H1 (cell line): Measurements from ENCODE around the gene ARHGAP32. TPM values are rescaled to one million over a fixed set of nuclear protein-coding genes. Genes with fewer than 3 reads are reported as not detected.

ENCODE experiments used
- CTCF ChIA-PET: fragments of 300-600 bp; sonication (Branson Sonifier 250); formaldehyde crosslinking; loops from one replicate; lab custom pipeline; 2021; ENCODE audit not compliant: partially characterized antibody; lab: Charles Lee
- POLR2A ChIA-PET: fragments of 300-600 bp; sonication (Branson Sonifier 250); formaldehyde crosslinking; loops from one replicate; lab custom pipeline; 2021; ENCODE audit warnings: inconsistent platforms; ENCODE audit not compliant: partially characterized antibody; lab: Charles Lee
- DNase-seq, 2 experiments: peaks; one replicate each; pipeline versions ENCODE4 v3.0.0 to v3.0.0-alpha.2; 2010 to 2022; ENCODE audit warnings: low spot score in 2 of 2, low read depth in 1 of 2, mixed read lengths in 1 of 2
- FAIRE-seq: peaks from 2 replicates; lab custom pipeline; 2011; peaks lifted over from hg19 to GRCh38; lab: Jason Lieb, UNC
- H2AFZ ChIP-seq: 2 replicates; pipeline ENCODE4 v1.8.1; 2012; ENCODE audit warnings: low read length, inconsistent platforms
- H2AK5ac ChIP-seq: 2 replicates; pipeline ENCODE4 v1.6.1; 2013; ENCODE audit warnings: low read depth, low read length
- H2BK120ac ChIP-seq: replicated peaks from 2 replicates; pipeline ENCODE3; 2013; ENCODE audit warnings: low read depth, low read length, inconsistent platforms
- H2BK12ac ChIP-seq: 2 replicates; pipeline ENCODE4 v1.6.1; 2013; ENCODE audit warnings: low read depth, low read length
- H2BK15ac ChIP-seq: 2 replicates; pipeline ENCODE4 v1.6.1; 2013; ENCODE audit warnings: low read length
- H2BK20ac ChIP-seq: 2 replicates; pipeline ENCODE4 v1.6.1; 2013; ENCODE audit warnings: low read length
- H2BK5ac ChIP-seq: 2 replicates; pipeline ENCODE4 v1.6.1; 2013; ENCODE audit warnings: low read depth, low read length
- H3K14ac ChIP-seq: 2 replicates; pipeline ENCODE4 v1.6.1; 2013; ENCODE audit warnings: inconsistent platforms; ENCODE audit not compliant: insufficient read length
- H3K18ac ChIP-seq: 2 replicates; pipeline ENCODE4 v1.6.1; 2013; ENCODE audit warnings: low read length; ENCODE audit errors: extremely low read depth
- H3K23ac ChIP-seq: 2 replicates; pipeline ENCODE4 v1.6.1; 2013; ENCODE audit warnings: inconsistent platforms; ENCODE audit not compliant: insufficient read length
- H3K23me2 ChIP-seq: 2 replicates; pipeline ENCODE4 v1.6.1; 2013; ENCODE audit warnings: low read depth, low read length
- H3K27ac ChIP-seq: 2 replicates; pipeline ENCODE4 v1.6.1; 2011; ENCODE audit warnings: low read depth, low read length, inconsistent platforms
- H3K27me3 ChIP-seq, 4 experiments: replicated peaks in 1 of 4; 1 replicate in 1 of 4; 2 replicates in 3 of 4; pipeline versions ENCODE4 v1.6.1 to v1.8.1; 2011 to 2013; ENCODE audit warnings: low read length in 3 of 4, mild to moderate bottlenecking in 3 of 4, inconsistent platforms in 2 of 4, mixed read lengths in 2 of 4, moderate library complexity in 1 of 4; ENCODE audit not compliant: control insufficient read depth in 3 of 4, insufficient read depth in 3 of 4; ENCODE audit errors: extremely low read depth in 1 of 4
- H3K36me3 ChIP-seq, 4 experiments: 2 replicates each; pipeline versions ENCODE4 v1.6.1 to v1.8.1; 2011 to 2013; ENCODE audit warnings: mild to moderate bottlenecking in 4 of 4, low read length in 3 of 4, moderate library complexity in 2 of 4, control low read depth in 1 of 4, inconsistent platforms in 1 of 4; ENCODE audit not compliant: insufficient read depth in 4 of 4, control insufficient read depth in 2 of 4
- H3K4ac ChIP-seq: replicated peaks from 2 replicates; pipeline ENCODE3; 2013; ENCODE audit warnings: low read length, low read depth, mixed read lengths, inconsistent platforms; ENCODE audit not compliant: insufficient read length
- H3K4me1 ChIP-seq, 4 experiments: replicated peaks in 1 of 4; 1 replicate in 1 of 4; 2 replicates in 3 of 4; pipeline versions ENCODE4 v1.6.1 to v1.8.1; 2011 to 2013; ENCODE audit warnings: low read length in 3 of 4, inconsistent platforms in 2 of 4, mixed read lengths in 1 of 4; ENCODE audit not compliant: insufficient read depth in 4 of 4, control insufficient read depth in 3 of 4
- H3K4me2 ChIP-seq, 2 experiments: 2 replicates each; pipeline versions ENCODE4 v1.6.1 to v1.8.1; 2011 to 2013; ENCODE audit warnings: low read depth in 2 of 2, low read length in 2 of 2, control low read depth in 1 of 2, inconsistent platforms in 1 of 2, mild to moderate bottlenecking in 1 of 2; ENCODE audit not compliant: insufficient read depth in 1 of 2
- H3K4me3 ChIP-seq, 4 experiments: fragments of 200-600, 300-600 bp in 1 of 4; sonication (generic), shearing (Covaris generic), sonication (Bioruptor Twin) in 1 of 4; 2 replicates each; pipeline versions ENCODE4 v1.5.1 to v1.8.1; 2011 to 2016; ENCODE audit warnings: low read length in 4 of 4, low read depth in 3 of 4, control low read depth in 2 of 4, inconsistent platforms in 2 of 4, mild to moderate bottlenecking in 2 of 4, mixed read lengths in 1 of 4, moderate library complexity in 1 of 4; ENCODE audit not compliant: insufficient read depth in 2 of 4; ENCODE audit errors: extremely low read depth in 1 of 4
- H3K56ac ChIP-seq: replicated peaks from 2 replicates; pipeline ENCODE3; 2013; ENCODE audit warnings: low read depth, mild to moderate bottlenecking, mixed read lengths, low read length, inconsistent platforms; ENCODE audit not compliant: insufficient read length
- H3K79me1 ChIP-seq: 2 replicates; pipeline ENCODE4 v1.6.1; 2013; ENCODE audit warnings: low read depth, low read length, control low read depth
- H3K79me2 ChIP-seq, 2 experiments: 2 replicates each; pipeline versions ENCODE4 v1.6.1 to v1.8.1; 2012 to 2013; ENCODE audit warnings: low read length in 2 of 2, mild to moderate bottlenecking in 2 of 2, inconsistent platforms in 1 of 2; ENCODE audit not compliant: insufficient read depth in 2 of 2, control insufficient read depth in 1 of 2
- H3K9ac ChIP-seq, 4 experiments: replicated peaks in 1 of 4; 1 replicate in 1 of 4; 2 replicates in 3 of 4; pipeline versions ENCODE4 v1.6.1 to v1.8.1; 2011 to 2013; ENCODE audit warnings: low read depth in 3 of 4, low read length in 3 of 4, control low read depth in 2 of 4, mild to moderate bottlenecking in 2 of 4, moderate library complexity in 2 of 4, inconsistent platforms in 1 of 4; ENCODE audit errors: extremely low read depth in 1 of 4
- H3K9me3 ChIP-seq, 2 experiments: 2 replicates each; pipeline versions ENCODE4 v1.6.1 to v1.8.1; 2012 to 2013; ENCODE audit warnings: mild to moderate bottlenecking in 2 of 2, moderate library complexity in 2 of 2, control low read depth in 1 of 2, inconsistent platforms in 1 of 2, low read depth in 1 of 2, low read length in 1 of 2, mixed read lengths in 1 of 2; ENCODE audit not compliant: insufficient read depth in 2 of 2
- H4K20me1 ChIP-seq, 2 experiments: replicated peaks in 1 of 2; 2 replicates each; pipeline versions ENCODE3 to v1.8.1; 2011 to 2013; ENCODE audit warnings: inconsistent platforms in 2 of 2, low read length in 2 of 2, mild to moderate bottlenecking in 1 of 2; ENCODE audit not compliant: insufficient read depth in 2 of 2, control insufficient read depth in 1 of 2
- H4K5ac ChIP-seq: 2 replicates; pipeline ENCODE4 v1.6.1; 2013; ENCODE audit warnings: low read length, low read depth, mixed read lengths, inconsistent platforms; ENCODE audit not compliant: insufficient read length
- H4K8ac ChIP-seq: 2 replicates; pipeline ENCODE4 v1.8.0; 2013; ENCODE audit warnings: mild to moderate bottlenecking, moderate library complexity, low read length, inconsistent platforms; ENCODE audit not compliant: insufficient read depth; ENCODE audit errors: extremely low read depth
- H4K91ac ChIP-seq: replicated peaks from 2 replicates; pipeline ENCODE3; 2013; ENCODE audit warnings: low read length, mixed read lengths, inconsistent platforms; ENCODE audit not compliant: insufficient read length
- BACH1 ChIP-seq: IDR thresholded peaks from 2 replicates; pipeline ENCODE4 v1.6.1; 2012; ENCODE audit warnings: low read length, improper control_type of control experiment
- BCL11A ChIP-seq, 2 experiments: IDR thresholded peaks; one replicate each; pipeline ENCODE4 v1.6.1; 2011; ENCODE audit warnings: low read depth in 2 of 2, low read length in 2 of 2, mild to moderate bottlenecking in 2 of 2
- CREB1 ChIP-seq: IDR thresholded peaks from 2 replicates; pipeline ENCODE4 v1.6.1; 2012; ENCODE audit warnings: inconsistent platforms
- EZH2 ChIP-seq: fragments of 200-600 bp; sonication (generic); IDR thresholded peaks from 2 replicates; pipeline ENCODE4 v1.7.1; 2012; ENCODE audit warnings: low read depth, mild to moderate bottlenecking, moderate library complexity, low read length, inconsistent platforms; ENCODE audit not compliant: severe bottlenecking
- HDAC2 ChIP-seq, 2 experiments: fragments of 300-600 bp in 1 of 2; sonication (generic) in 1 of 2; IDR thresholded peaks; 2 replicates each; pipeline ENCODE4 v1.6.1; 2011 to 2012; ENCODE audit warnings: low read depth in 2 of 2, low read length in 2 of 2, mild to moderate bottlenecking in 2 of 2, moderate library complexity in 2 of 2, borderline replicate concordance in 1 of 2, inconsistent platforms in 1 of 2
- HDAC6 ChIP-seq: IDR thresholded peaks from one replicate; pipeline ENCODE4 v1.7.1; 2012; ENCODE audit warnings: low read depth, mild to moderate bottlenecking, inconsistent platforms, low read length, moderate library complexity
- POLR2AphosphoS5 ChIP-seq: IDR thresholded peaks from 2 replicates; pipeline ENCODE4 v1.6.1; 2011; ENCODE audit warnings: low read depth, low read length
- POU5F1 ChIP-seq: IDR thresholded peaks from 2 replicates; pipeline ENCODE4 v1.6.1; 2011; ENCODE audit warnings: low read depth, mild to moderate bottlenecking, low read length, moderate library complexity
- SUZ12 ChIP-seq: fragments of 200-600 bp; sonication (generic); IDR thresholded peaks from 2 replicates; pipeline ENCODE4 v1.6.1; 2012; ENCODE audit warnings: mild to moderate bottlenecking, inconsistent platforms, low read length, moderate library complexity, mixed read lengths
- ZNF274 ChIP-seq: IDR thresholded peaks from 2 replicates; pipeline ENCODE4 v1.7.0; 2012; ENCODE audit warnings: low read length, borderline replicate concordance; ENCODE audit errors: extremely low read depth
- WGBS, 2 experiments: shearing (Covaris generic) in 1 of 2; methylation state at CpG; one replicate each; pipeline versions ENCODE4 v1.1.6 to v1.1.7; 2013 to 2015; ENCODE audit warnings: low lambda C conversion rate in 2 of 2, mixed read lengths in 2 of 2, inconsistent platforms in 1 of 2, low coverage in 1 of 2, missing lambda C conversion rate in 1 of 2; ENCODE audit not compliant: insufficient replicate concordance in 2 of 2, insufficient coverage in 1 of 2, insufficient read length in 1 of 2; ENCODE audit errors: extremely low coverage in 1 of 2, missing lambda C conversion rate in 1 of 2; 5-methylcytosine and 5-hydroxymethylcytosine counted together
- polyA plus RNA-seq, 7 experiments: library from polyadenylated mRNA; depleted of rRNA in 3 of 7; stranded (reverse) in 5 of 7; unstranded in 2 of 7; fragments of >200 nt in 5 of 7; fragments of 200-250 nt in 2 of 7; gene quantifications; 1 replicate in 5 of 7; 2 replicates in 1 of 7; 4 replicates in 1 of 7; pipeline versions ENCODE4 v1.2.1 to v1.2.3, GENCODE V29; 2011 to 2013; ENCODE audit warnings: missing spikeins in 2 of 7, mixed read lengths in 2 of 7
- total RNA-seq: library from RNA; stranded (reverse); fragmentation: NEBNext Ultra II Directional; extraction: Animal tissue kit (Norgen Biotek cat#: 25700); gene quantifications from 2 replicates; pipeline ENCODE4 v1.2.1, GENCODE V29; 2021
- TF ChIP-seq, protein P1 (sequence below): IDR thresholded peaks from 2 replicates; pipeline ENCODE4 v1.6.1; 2012; ENCODE audit warnings: inconsistent platforms
- TF ChIP-seq, protein P2 (sequence below): IDR thresholded peaks from 2 replicates; pipeline ENCODE4 v1.6.1; 2012; ENCODE audit warnings: low read length, inconsistent platforms

The ARHGAP32 gene
- total and polyA plus RNA-seq, 2 of the 8 experiments (the other 6 are each of a cell fraction or from before 2014, with no cell fraction given) = 13.7 to 30.0 TPM

DNA sequence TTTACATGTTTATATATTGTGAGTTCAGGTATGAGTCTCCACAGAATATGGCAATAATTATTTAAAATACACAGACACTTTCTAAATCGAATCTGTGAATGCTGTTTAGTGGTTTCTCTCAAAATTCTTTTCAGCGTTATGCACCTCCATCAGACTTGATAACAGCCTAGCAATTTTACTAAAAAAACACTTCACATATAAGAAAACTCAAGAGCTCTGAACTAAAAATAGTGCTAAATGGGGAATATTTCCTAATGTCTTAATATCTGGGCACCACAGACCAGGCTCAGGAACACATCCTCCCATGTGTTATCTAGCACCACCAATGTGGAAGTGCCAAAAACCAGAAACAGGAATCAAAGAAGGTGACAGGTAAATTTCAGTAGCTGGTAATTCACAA, 47.9 kb downstream of the ARHGAP32 start:
- no peaks in the 10 kb centered on the region for H3K79me1 ChIP-seq
- H2BK5ac ChIP-seq = no peak overlapping the region
- peaks cover 0 to 5% (median 2%) of the 10 kb centered on the region in 4 experiments; a peak in 4 of 7 replicates for H3K4me1 ChIP-seq
- no peak for DNase-seq
- no peak overlapping the region for H2BK12ac ChIP-seq
- H3K79me2 ChIP-seq = peaks cover 0 to 46% of the 10 kb centered on the region in 2 experiments; a peak in 2 of 4 replicates
- FAIRE-seq = no peak
- no peak overlapping the region for H2BK120ac ChIP-seq
- no peak overlapping the region for H3K4ac ChIP-seq
- H3K9me3 ChIP-seq = no peaks in the 10 kb centered on the region
- no peak overlapping the region for H3K23ac ChIP-seq
- no peak overlapping the region for H3K27ac ChIP-seq
- H3K18ac ChIP-seq = no peak overlapping the region
- H3K36me3 ChIP-seq = no peaks in the 10 kb centered on the region
- H2BK15ac ChIP-seq = no peak overlapping the region
- no peak overlapping the region for H2AK5ac ChIP-seq
- H3K4me2 ChIP-seq = 0 out of 4 replicates have a peak overlapping the region, but pooled peaks of 1 of the 2 experiments have one; percentile 0
- no peak overlapping the region for H2AFZ ChIP-seq
- WGBS, 2 experiments = 98% methylated on average over 2 of the region's 2 CpGs; no CpG with 5 or more reads in 1 of the 2 experiments
- H3K9ac ChIP-seq = no peak overlapping the region
- H3K23me2 ChIP-seq = no peaks in the 10 kb centered on the region
- H3K56ac ChIP-seq = no peak overlapping the region
- no peaks in the 10 kb centered on the region for H3K27me3 ChIP-seq
- ChIA-PET CTCF (interaction anchor here (1.0 kb wide), 1 partner anchor 128 kb away, joined by 4 read pairs; no protein-coding TSS in a partner anchor), POLR2A (no interaction called here)
- no peak overlapping the region for H3K4me3 ChIP-seq
- H4K8ac ChIP-seq = no peak overlapping the region
- H4K20me1 ChIP-seq = no peaks in the 10 kb centered on the region
- H4K91ac ChIP-seq = no peak overlapping the region
- H3K14ac ChIP-seq = no peak overlapping the region
- no peak overlapping the region for H4K5ac ChIP-seq
- H2BK20ac ChIP-seq = no peak overlapping the region
- no peak for TF ChIP-seq ZNF274
- TF ChIP-seq EZH2 = no peak
- TF ChIP-seq, protein P1, sequence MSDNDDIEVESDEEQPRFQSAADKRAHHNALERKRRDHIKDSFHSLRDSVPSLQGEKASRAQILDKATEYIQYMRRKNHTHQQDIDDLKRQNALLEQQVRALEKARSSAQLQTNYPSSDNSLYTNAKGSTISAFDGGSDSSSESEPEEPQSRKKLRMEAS = no peak
- no peak for TF ChIP-seq CREB1
- TF ChIP-seq HDAC2 (IDR thresholded peaks at IDR 0.05; ENCODE audit: borderline replicate concordance in 1 of 2, low read depth in 2 of 2, low read length in 2 of 2) = no peak
- TF ChIP-seq BACH1 = no peak
- TF ChIP-seq, protein P2, sequence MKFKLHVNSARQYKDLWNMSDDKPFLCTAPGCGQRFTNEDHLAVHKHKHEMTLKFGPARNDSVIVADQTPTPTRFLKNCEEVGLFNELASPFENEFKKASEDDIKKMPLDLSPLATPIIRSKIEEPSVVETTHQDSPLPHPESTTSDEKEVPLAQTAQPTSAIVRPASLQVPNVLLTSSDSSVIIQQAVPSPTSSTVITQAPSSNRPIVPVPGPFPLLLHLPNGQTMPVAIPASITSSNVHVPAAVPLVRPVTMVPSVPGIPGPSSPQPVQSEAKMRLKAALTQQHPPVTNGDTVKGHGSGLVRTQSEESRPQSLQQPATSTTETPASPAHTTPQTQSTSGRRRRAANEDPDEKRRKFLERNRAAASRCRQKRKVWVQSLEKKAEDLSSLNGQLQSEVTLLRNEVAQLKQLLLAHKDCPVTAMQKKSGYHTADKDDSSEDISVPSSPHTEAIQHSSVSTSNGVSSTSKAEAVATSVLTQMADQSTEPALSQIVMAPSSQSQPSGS = no peak
- no peak for TF ChIP-seq POU5F1
- TF ChIP-seq BCL11A (IDR thresholded peaks at IDR 0.05; ENCODE audit: low read depth in 2 of 2, low read length in 2 of 2) = no peak
- TF ChIP-seq HDAC6 = no peak
- no peak for TF ChIP-seq POLR2AphosphoS5
- no peak for TF ChIP-seq SUZ12
